ENCODE results near the gene MEX3A.
"Not testable (repeated sequence)": the region's sequence is repeated elsewhere in the genome, so short reads cannot be mapped to it uniquely, and the experiment has no call there.

MEX3A gene

DNA sequence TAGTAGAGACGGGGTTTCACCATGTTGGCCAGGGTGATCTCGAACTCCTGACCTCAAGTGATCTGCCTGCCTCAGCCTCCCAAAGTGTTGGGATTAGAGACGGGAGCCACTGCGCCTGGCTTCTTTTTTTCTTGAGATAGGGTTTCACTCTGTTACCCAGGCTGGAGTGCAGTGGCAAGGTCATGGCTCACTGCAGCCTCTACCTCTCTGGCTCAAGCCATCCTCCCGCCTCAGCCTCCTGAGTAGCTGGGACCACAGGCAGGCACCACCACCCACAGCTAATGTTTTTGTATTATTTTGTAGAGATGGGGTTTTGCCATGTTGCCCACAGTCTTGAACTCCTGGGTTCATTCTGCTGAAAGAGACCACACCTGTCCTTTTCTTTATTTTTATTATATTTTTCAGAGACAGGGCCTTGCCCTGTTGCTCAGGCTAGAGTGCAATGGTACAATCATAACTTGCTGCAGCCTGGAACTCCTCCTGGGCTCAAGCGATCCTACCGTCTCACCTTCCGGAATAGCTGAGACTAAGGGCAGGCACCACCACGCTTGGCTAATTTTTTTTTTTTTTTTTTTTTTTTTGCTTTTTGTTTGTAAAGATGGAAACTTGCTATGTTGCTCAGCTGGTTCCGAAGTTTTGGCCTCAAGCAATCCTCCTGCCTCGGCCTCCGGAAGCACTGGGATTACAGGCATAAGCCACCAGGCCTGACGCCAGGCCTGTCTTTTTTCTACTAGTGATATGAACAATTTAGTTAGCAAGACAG, 35.3 kb upstream of the MEX3A start:
- no peak for DNase-seq

DNA sequence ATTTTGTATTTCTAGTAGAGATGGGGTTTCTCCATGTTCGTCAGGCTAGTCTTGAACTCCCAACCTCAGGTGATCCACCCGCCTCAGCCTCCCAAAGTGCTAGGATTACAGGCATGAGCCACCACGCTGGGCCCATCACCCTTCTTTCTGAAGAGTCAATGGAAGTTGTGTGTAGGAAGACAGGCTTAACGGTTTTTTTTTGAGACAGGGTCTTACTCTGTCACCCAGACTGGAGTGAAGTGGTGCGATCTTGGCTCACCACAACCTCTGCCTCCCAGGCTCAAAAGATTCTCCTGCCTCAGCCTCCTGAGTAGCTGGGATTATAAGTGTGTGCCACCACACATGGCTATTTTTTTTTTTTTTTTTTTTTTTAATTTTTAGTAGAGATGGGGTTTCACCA, 34.5 kb upstream of the MEX3A start:
- not testable (repeated sequence) for DNase-seq

DNA sequence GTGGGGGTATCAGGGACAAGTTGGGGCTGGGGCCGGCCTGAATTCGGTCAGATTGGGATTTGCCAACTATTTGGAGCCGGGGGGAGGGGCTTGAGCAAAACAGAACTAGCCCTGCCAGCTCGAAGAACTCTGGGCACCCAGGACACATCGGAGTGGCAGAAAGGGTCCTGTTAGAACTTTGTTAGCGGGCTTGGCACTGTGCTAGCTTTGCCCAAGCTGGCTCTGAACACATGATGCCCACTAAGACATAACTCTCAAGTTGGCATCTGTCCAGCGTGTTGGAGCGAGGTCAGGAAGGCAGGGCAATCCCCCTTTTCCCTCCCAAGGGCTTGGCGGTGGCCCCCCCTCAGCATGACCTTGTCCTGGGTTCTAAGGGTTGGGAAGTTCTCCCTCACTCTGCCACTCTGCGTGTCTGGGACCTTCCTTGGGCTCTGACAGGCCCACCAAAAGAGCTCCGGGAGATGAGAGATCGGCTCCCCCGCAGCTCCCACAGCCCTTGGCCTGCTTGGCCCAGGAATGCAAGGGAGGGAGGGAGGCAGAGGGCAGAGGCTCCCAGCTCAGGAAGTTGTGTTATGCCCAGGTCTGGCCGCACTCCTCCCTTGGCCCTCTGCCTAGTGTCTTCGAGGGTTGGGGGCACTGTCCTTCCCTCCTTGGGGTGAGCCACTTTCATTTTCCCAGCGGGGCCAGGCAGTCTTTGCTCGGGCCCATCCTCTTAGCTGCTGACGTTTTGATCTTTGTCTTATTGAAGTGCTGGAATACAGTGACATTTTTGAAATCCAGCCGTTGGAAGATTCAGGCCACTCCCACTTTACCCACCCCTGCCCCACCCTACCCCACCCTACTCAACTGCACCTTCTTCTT, 33.5 kb upstream of the MEX3A start:
- DNase-seq: no peak

DNA sequence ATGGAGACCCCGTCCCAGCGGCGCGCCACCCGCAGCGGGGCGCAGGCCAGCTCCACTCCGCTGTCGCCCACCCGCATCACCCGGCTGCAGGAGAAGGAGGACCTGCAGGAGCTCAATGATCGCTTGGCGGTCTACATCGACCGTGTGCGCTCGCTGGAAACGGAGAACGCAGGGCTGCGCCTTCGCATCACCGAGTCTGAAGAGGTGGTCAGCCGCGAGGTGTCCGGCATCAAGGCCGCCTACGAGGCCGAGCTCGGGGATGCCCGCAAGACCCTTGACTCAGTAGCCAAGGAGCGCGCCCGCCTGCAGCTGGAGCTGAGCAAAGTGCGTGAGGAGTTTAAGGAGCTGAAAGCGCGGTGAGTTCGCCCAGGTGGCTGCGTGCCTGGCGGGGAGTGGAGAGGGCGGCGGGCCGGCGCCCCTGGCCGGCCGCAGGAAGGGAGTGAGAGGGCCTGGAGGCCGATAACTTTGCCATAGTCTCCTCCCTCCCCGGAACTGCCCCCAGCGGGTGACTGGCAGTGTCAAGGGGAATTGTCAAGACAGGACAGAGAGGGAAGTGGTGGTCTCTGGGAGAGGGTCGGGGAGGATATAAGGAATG, 32.8 kb upstream of the MEX3A start:
- no peak for DNase-seq

DNA sequence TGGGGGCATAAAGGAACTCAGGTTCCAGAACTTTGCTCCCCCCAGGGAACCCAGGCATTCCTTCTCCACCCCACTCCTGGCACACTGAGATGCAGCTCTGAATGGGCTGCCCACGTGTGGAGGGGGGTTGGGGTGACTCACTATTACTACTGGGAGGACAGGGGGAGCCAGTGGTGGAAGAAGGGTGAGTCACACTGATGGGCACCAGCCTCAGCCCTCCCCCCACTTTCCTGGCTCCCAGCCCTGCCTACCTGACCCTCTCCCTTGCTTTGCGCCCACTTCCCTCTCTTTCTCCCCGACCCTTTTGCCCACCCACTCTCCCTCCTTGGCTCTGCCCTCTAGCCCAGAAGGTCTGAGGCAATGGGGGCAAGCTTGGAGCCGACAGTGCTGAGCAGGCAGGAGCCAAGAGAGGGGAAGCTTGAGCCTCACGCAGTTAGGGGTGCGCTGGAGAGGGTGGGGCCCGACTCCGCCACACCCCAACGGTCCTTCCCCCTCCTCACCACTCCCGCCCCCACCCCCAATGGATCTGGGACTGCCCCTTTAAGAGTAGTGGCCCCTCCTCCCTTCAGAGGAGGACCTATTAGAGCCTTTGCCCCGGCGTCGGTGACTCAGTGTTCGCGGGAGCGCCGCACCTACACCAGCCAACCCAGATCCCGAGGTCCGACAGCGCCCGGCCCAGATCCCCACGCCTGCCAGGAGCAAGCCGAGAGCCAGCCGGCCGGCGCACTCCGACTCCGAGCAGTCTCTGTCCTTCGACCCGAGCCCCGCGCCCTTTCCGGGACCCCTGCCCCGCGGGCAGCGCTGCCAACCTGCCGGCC, 32.0 kb upstream of the MEX3A start, which contains the start of gene LMNA:
TSS of gene LMNA (plus strand) at position 611 of the 818 bp plus-strand sequence. CDS start 208 bp downstream, outside the sequence.
- peak; percentile 64 for DNase-seq

DNA sequence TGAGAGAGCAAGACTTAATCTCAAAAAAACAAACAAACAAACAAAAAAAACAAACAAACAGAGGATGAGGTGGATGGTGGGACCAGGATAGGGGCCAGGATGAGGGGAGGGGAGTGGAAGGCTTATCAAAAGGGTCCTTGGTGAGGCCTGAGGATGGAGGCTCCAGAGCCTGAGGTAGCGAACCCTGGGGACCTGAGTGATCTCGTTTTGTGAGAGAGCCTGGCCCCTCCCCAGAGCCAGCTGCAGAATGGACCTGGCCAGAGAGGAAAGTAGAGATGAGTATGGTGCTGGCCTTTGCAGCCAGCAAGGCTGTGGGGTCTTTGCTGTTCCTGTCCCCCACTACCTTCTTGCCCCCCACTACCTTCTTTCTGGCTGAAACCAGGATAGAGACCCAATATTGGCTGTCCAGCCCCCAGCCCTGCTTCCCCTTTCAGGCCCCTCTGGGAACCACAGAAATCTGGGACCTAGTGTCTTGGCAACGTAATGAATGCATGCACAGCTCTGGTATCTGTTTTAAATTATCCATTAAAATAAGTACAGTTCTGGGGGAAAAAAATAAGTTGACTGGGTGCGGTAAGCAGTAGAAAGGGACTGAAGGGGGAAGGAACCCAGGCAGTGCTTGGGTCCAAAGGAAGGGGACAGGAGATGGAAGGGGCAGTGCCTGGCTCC, 31.2 kb upstream of the MEX3A start:
- no peak for DNase-seq

DNA sequence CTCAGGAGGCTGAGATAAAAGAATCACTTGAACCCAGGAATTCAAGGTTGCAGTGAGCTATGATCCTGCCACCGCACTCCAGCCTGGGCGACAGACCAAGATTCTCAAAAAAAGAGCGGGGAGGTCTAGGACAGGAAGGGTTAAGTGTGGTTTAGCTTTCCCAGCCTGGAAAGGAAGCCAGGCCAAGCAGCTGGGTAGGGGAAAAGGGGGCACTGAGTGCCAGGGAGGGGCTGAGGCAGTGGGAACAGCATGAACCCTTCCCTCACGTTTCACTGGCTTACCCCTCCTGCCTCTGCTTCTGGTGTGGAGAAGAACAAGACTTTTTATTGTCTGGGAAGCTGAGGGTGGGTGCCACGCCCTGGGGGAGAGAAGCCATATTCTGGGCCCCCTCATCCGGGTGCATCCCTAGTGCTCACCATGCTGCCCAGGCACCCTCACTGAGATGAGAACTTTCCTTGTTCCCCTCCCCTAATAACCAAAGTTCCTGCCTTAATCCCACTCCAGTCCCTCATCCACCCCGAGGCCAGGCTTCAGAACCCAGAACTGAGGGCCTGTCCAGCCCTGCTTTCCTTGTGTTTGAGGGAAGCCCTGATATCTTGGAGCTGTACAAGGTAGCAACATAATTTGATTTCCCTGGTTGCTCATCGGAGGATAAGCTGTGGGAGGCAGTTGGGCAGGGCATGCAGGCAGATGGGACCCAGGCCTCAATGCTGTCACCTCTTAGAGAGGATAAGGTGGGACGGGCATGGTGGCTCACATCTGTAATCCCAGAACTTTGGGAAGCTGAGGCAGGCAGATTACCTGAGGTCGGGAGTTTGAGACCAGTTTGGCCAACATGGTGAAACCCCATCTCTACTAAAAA, 30.2 kb upstream of the MEX3A start:
- DNase-seq: no peak

DNA sequence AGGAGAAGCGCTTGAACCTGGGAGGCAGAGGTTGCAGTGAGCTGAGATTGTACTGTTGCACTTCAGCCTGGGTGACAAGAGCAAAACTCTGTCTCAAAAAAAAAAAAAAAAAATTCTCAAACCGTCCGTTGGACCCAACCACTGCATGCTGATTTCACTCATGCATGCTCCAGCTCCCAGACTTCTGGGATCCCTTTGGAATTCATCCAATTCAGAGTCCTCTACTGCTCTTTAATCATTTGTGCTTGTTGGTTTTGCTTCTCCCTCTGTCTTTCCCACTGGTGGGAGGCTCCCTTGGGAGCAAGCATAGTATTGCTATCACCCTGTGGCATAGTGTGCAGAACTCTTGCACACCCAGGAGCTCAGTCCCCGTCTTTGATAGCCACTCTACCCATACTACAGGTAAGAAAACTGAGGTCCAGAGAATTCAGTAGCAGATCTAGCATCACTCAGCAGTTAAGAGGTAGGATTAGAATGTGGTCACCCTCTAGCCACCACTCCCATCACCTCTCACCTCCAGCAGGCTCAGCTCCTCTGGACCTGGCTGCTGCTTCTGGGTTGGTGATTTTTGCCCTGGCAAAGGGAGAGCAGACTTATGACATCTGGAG, 29.2 kb upstream of the MEX3A start:
- no peak for DNase-seq

DNA sequence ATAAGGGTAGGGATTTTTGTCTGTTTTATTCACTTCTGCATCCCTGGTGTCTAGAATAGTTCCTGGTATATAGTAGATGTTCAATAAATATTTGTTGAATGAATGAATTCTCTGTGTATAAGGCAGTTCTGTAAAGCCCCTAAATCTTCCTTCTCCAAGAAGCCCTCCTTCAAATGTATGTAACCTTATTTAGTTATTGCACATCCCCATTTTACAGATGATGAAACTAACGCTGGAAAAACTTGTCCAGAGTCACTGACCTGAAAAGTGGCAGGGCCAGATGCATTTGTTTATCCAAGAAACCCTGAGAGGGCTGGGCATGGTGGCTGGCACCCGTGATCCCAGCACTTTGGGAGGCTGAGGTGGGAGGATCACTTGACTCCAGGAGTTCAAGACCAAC, 28.0 kb upstream of the MEX3A start:
- no peak for DNase-seq

DNA sequence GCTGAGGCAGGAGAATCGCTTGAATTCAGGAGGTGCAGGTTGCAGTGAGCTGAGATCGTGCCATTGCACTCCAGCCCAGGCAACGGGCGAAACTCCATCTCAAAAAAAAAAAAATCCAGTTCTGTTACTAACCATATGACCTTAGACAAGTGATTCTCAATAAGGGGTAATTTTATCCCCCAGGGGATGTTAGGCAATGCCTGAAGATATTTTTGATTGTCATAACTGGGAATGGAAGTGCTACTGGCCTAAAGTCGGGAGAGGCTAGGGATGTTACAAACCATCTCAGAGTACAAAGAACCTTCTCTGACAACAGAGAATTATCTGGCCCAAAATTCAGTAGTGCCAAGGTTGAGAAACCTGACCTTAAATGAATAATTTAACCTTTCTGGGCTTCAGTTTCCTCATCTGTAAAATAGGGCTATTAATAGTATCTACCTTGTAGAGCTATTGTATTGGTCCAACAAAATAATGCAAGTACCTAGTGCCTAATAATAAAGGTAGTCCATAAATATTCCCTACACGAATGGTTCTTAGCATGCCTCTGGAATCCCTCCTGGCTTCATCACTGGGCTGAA, 26.5 kb upstream of the MEX3A start:
- DNase-seq: no peak

DNA sequence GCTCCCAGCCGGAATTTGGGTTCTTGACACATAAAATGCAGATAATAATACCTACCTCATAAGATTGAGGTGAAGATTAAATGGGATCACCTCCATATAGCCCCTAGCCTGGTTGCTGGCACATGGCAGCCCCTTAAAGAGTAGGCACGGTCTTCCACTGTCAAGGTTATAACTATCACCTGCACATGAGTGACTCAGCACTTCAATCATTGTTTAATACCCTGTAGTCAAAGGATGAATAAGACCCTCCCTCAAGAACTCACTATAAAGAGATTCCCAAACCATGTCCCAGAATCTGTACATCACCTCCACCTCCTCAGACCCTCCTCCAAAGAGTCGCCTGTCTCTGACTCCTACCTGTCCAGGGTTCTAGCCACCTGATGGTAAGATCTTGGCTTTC, 25.8 kb upstream of the MEX3A start:
- DNase-seq: no peak

DNA sequence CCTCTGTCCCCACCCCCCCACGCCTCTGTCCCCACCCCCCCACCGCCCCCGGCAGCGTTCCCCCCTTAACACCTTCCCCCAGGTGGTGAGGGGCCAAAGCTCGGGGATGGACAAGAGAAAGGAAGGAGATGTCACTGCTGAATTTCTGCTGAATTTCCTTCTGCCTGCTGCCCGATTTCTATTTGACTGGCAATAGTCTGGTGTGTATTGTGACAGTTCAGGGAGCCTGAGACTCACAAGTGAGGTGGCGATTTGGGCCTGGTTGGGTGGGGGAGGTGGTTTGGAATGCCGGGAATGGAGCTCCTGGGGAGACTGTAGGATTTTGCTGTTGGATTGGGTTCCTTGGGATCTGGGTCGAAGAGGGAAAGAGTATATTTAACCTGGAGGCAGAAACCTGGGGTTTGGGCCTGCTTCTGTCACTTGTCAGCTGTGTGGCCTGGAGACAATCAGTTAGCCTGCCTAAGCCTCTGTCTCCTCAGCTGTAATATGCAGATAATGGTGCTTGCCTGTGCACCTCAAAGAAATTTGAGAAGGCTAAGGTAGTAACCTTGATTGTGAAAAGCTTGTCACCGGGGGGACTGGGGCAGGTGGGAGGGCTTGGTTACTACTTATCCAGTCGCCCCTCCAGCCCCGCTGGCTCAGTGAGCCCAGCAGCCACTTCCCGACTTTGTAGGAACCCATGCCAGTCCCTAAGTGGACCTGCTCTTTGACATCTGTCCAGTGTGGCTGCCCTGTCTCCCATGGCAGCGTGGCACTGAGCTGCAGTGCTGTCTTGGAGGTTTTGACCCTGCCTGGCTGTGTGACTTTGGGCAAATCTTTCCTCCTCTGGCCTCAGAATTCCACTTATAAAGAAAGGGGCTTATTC, 24.6 kb upstream of the MEX3A start:
- no peak for DNase-seq

DNA sequence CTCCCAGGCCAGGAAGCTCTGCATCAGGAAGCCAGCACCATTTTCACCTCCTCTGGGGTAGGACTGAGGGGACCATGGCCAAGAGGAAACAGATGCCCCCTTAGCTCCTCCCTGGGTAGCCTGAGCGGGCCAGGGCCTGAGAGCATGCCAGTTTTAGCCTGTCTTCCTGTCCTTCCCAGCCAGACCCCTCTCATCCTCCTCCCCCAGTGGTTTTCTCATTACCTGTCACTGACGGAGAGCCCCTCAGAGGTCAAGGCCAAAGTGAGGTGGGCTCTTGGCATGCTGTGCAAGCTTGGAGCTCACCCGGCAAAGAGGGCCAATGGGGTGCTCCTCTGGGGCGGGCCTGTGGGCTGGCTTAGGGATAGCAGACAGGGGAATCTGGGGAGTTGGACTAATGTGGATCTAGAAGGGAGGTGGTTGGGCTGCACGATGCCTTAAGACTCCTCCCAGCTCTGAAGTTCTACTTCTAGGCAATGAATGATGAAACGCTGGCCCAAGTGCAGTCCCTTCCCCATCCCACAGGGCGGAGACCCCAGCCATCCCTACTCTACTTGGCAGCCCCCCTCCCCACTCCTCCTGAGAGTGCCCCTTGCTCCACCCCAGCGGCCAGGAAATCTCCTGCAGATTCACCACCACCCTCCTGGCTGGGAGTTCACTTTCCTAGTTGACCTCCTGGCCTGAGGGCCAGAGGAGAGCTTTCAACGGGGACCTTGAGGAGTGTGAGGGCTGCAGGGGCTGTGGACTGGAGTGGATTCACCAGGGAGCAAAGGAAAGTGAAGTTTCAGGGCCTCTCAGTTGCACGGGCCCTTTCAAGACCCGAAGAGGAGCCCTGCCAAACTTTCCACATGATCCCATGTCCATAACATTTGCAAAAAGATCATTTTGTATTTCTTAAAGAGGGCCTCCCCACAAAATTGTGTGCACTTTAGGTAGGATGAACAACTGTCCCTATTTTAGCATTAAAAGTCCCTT, 22.9 kb upstream of the MEX3A start:
- DNase-seq: no peak

DNA sequence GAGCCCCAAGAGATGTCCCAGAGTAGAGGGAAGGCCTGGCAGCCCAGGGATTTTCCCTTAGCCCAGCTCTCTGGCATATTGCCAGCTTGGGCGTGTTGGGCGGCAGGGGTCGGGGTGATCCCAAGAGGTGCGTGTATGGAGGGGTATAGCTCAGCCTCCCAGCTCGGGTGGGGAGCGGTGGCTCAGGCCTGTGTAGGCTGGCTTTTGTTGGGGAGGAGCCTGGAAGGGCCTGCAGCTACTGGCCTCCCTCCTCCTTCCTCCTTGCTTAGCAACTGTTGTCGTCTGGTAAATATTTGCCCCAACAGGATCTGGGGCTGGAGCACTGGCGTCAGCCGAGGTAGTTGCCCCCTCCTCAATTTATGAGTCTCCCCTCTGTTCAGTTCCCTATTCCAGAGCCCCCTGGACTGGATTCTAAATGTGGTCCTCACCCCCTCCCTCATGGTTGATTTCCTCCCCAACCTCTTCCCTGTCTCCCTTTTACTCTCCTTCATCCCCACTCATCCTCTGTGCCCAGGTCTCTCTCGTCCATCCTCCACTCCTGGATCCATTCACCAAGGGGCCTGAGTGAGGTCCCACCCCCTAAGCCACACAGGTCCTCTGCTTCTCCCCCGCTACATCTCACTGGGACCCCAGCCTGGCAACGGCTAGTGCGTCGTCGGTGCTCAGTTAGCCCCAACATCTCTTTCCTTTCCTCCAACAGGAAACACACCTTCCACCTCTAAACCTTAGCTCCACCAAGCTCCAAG, 22.0 kb upstream of the MEX3A start:
- DNase-seq: peak; percentile 64

DNA sequence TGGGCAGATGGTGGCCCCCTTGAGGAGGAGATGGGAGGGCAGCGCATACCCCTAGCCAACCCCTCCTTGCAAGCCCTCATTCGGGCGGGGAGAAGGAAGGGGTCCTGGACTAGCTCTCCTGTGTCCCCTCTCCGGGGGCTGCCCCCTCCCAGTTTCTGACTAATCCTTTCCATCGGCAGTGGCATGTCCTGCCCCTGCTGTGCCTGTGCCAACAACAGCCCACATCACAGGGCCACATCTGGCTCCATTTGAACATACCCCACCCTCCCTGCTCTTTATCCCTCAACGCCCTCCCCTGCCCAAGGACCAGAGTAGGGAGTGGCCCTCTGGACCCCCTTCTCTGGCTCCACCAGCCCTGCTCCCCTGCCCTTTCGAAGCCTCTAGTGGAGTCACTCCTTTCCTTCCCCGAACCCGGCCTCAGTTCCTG, 21.3 kb upstream of the MEX3A start:
- DNase-seq: no peak

DNA sequence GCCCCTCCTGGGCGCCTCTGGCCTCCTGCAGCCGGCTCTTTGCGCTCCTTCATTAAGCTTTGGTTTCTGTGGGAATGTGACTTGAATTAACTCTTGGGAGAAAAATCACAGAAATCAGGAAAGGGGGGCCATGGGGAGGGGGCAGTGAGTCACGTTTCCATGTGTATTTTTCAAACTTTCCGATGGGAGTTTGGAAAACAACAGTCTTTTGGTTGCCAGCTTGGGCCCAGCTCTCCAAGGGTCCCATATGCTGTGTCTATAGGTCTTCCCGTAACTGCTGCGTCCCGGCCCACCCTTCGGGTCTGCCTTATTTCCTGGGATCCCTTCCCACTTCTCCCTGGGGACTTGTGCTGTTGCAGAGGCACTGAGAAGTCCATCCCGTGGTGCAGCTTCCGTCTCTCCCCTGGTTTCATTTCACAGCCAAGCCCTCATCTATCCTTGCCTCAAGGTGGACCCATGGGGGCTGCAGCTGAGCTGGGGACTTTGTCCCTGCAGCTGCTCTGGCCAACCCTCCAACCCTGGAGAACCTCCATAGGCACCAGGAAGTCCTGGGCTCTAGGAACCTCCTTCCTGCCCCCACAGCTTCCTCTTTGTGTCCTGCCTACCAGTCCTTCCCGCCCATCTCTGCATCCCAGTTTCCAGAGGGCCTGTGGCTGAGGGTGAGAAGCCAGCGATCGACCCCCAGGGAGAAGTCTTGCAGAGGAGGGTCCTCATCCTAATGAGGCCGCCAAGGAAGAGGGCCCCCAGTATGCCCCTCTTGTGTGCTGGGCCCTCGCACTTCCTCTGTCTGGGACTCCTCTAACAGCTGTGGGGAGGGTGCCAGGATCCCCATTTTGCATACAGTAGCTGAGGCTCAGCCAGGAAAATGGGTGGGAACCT, 20.6 kb upstream of the MEX3A start:
- DNase-seq: no peak
